ENCODE measurements around the gene MOXD1. TPM values are rescaled to one million over a fixed set of nuclear protein-coding genes. Genes with fewer than 3 reads are reported as not detected.

MOXD1 gene
- total RNA-seq, 1 experiment from 2014 or later = 5.0 TPM

GRCh38 chr6:132382630-132383175, 18.6 kb downstream of the MOXD1 start:
- Histone ChIP-seq H3K27me3 (ENCODE audit: low read length) (no peaks in the 10 kb centered on the region), H4K20me1 (ENCODE audit: low read length) (no peaks in the 10 kb centered on the region), H3K9me2 (replicated peaks; ENCODE audit: low read length) (no peaks in the 10 kb centered on the region), H3K27ac (ENCODE audit: low read length) (no peak overlapping the region), H3K4me3 (ENCODE audit: low read length) (no peak overlapping the region), H3K4me1 (ENCODE audit: insufficient read depth, low read length) (no peaks in the 10 kb centered on the region), H3K9ac (ENCODE audit: low read length) (no peak overlapping the region), H3K4me2 (ENCODE audit: low read length) (no peak overlapping the region), H3K79me2 (ENCODE audit: low read length) (no peaks in the 10 kb centered on the region), H3F3A (ENCODE audit: low read length, unreplicated experiment) (no peaks in the 10 kb centered on the region), H2AFZ (ENCODE audit: low read length) (no peak overlapping the region), H3K9me3 (ENCODE audit: low read length) (no peaks in the 10 kb centered on the region), H3K36me3 (ENCODE audit: low read depth, low read length) (no peaks in the 10 kb centered on the region)
- no TSS peak for BruUV-seq (replicated peaks)
- CTCF ChIA-PET = no interaction called here
- POLR2A ChIA-PET (ENCODE audit: unreplicated experiment) = no interaction called here
- intact Hi-C loops (cut with micrococcal nuclease) = no loop called here
- no peak for ATAC-seq
- no peak for TF ChIP-seq CTCF (conservative IDR thresholded peaks at IDR 0.05; ENCODE audit: low read depth, low read length)
- no peak for TF ChIP-seq EZH2 (IDR thresholded peaks at IDR 0.05; ENCODE audit: low read length, unreplicated experiment)
- no peak for DNase-seq

GRCh38 chr6:132381381-132381780, 19.9 kb downstream of the MOXD1 start:
- no peak for ATAC-seq
- BruUV-seq (replicated peaks) = no TSS peak
- Histone ChIP-seq H3K4me1 (ENCODE audit: insufficient read depth, low read length) (no peaks in the 10 kb centered on the region), H3K4me2 (ENCODE audit: low read length) (no peak overlapping the region), H3K27me3 (ENCODE audit: low read length) (no peaks in the 10 kb centered on the region), H3K27ac (ENCODE audit: low read length) (no peak overlapping the region), H3F3A (ENCODE audit: low read length, unreplicated experiment) (no peaks in the 10 kb centered on the region), H3K9ac (ENCODE audit: low read length) (no peak overlapping the region), H4K20me1 (ENCODE audit: low read length) (no peaks in the 10 kb centered on the region), H3K9me3 (ENCODE audit: low read length) (no peaks in the 10 kb centered on the region), H3K9me2 (replicated peaks; ENCODE audit: low read length) (no peaks in the 10 kb centered on the region), H3K36me3 (ENCODE audit: low read depth, low read length) (no peaks in the 10 kb centered on the region), H3K79me2 (ENCODE audit: low read length) (no peaks in the 10 kb centered on the region), H3K4me3 (ENCODE audit: low read length) (no peak overlapping the region), H2AFZ (ENCODE audit: low read length) (no peak overlapping the region)
- intact Hi-C loops (cut with micrococcal nuclease) = no loop called here
- CTCF ChIA-PET = no interaction called here
- TF ChIP-seq EZH2 (IDR thresholded peaks at IDR 0.05; ENCODE audit: low read length, unreplicated experiment) (no peak), CTCF (conservative IDR thresholded peaks at IDR 0.05; ENCODE audit: low read depth, low read length) (no peak), EZH2phosphoT487 (IDR thresholded peaks at IDR 0.05; ENCODE audit: borderline replicate concordance, low read length) (no peak)
- POLR2A ChIA-PET (ENCODE audit: unreplicated experiment) = no interaction called here
- no peak for DNase-seq

GRCh38 chr6:132380358-132381029, 20.8 kb downstream of the MOXD1 start:
- Histone ChIP-seq H3K4me2 (ENCODE audit: low read length) (no peak overlapping the region), H3F3A (ENCODE audit: low read length, unreplicated experiment) (no peaks in the 10 kb centered on the region), H3K4me3 (ENCODE audit: low read length) (no peak overlapping the region), H3K4me1 (ENCODE audit: insufficient read depth, low read length) (no peaks in the 10 kb centered on the region), H3K79me2 (ENCODE audit: low read length) (no peaks in the 10 kb centered on the region), H3K27ac (ENCODE audit: low read length) (no peak overlapping the region), H3K9me3 (ENCODE audit: low read length) (no peaks in the 10 kb centered on the region), H3K9me2 (replicated peaks; ENCODE audit: low read length) (no peaks in the 10 kb centered on the region), H3K9ac (ENCODE audit: low read length) (no peak overlapping the region), H4K20me1 (ENCODE audit: low read length) (no peaks in the 10 kb centered on the region), H3K36me3 (ENCODE audit: low read depth, low read length) (no peaks in the 10 kb centered on the region), H3K27me3 (ENCODE audit: low read length) (no peaks in the 10 kb centered on the region), H2AFZ (ENCODE audit: low read length) (no peak overlapping the region)
- TF ChIP-seq EZH2 (IDR thresholded peaks at IDR 0.05; ENCODE audit: low read length, unreplicated experiment) (no peak), EZH2phosphoT487 (IDR thresholded peaks at IDR 0.05; ENCODE audit: borderline replicate concordance, low read length) (no peak), CTCF (conservative IDR thresholded peaks at IDR 0.05; ENCODE audit: low read depth, low read length) (no peak)
- ATAC-seq (no peak), DNase-seq (no peak)
- BruUV-seq (replicated peaks) = no TSS peak
- ChIA-PET POLR2A (ENCODE audit: unreplicated experiment) (no interaction called here), CTCF (no interaction called here)
- intact Hi-C loops (cut with micrococcal nuclease) = no loop called here

Measured in PC-3 (cell line).